Measurements from ENCODE around the gene ANKRD34B.
"Not testable (repeated sequence)": the region's sequence is repeated elsewhere in the genome, so short reads cannot be mapped to it uniquely, and the experiment has no call there.

ANKRD34B gene

DNA sequence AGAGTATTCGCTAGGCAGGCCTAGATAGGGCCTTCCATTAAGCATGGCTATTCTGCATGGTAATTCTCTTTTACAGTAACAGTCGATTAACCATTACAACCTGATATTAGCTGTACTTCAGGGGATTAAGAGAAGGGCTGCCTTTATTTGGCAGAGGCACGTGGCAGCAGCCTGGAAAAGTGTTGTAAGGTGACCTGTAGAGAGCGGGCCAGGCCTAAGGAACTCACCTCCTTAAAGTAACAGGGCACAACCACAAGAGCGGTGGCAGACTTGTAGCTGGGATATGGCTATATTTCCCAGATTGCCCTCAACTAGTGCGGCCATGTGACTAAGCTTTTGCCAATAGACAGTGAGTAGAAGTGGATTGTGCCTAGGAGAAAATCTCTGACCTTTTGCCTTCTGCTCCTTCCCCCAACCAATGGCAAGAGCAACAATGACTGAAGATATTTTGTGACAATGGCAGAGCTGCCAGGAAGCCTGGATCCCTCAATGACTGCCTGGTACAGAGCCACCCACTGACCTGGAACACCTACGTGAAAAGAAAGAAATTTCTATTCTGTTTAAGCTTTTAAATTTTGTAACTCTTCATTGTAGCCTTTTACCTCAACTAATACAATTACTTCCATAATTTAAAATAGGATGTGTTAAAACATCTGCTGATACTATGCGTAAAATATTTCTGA is 18.9 kb upstream of the ANKRD34B start:
- no peak overlapping the region for H3K4me3 Mint-ChIP-seq
- H3K4me1 Mint-ChIP-seq = no peaks in the 10 kb centered on the region
- peaks cover 36% of the 10 kb centered on the region for H3K27me3 Mint-ChIP-seq
- no peaks in the 10 kb centered on the region for H3K36me3 Mint-ChIP-seq
- no peaks in the 10 kb centered on the region for H3K9me3 Mint-ChIP-seq
- no peak overlapping the region for H3K27ac Mint-ChIP-seq
- ATAC-seq = no peak

GRCh38 chr5:80584770-80585169 is 14.7 kb upstream of the ANKRD34B start:
- Mint-ChIP-seq H3K36me3 (no peaks in the 10 kb centered on the region), H3K27ac (no peak overlapping the region), H3K4me1 (no peaks in the 10 kb centered on the region), H3K9me3 (no peaks in the 10 kb centered on the region), H3K27me3 (peaks cover 18% of the 10 kb centered on the region), H3K4me3 (no peak overlapping the region)
- no peak for ATAC-seq

DNA sequence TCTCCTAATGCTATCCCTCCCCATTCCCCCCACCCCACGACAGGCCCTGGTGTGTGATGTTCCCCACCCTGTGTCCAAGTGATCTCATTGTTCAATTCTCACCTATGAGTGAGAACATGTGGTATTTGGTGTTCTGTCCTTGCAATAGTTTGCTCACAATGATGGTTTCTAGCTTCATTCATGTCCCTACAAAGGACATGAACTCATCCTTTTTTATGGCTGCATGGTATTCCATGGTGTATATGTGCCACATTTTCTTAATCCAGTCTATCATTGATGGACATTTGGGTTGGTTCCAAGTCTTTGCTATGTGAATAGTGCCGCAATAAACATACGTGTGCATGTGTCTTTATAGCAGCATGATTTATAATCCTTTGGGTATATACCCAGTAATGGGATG is 10.2 kb upstream of the ANKRD34B start:
- not testable (repeated sequence) for H3K27ac Mint-ChIP-seq, ATAC-seq

DNA sequence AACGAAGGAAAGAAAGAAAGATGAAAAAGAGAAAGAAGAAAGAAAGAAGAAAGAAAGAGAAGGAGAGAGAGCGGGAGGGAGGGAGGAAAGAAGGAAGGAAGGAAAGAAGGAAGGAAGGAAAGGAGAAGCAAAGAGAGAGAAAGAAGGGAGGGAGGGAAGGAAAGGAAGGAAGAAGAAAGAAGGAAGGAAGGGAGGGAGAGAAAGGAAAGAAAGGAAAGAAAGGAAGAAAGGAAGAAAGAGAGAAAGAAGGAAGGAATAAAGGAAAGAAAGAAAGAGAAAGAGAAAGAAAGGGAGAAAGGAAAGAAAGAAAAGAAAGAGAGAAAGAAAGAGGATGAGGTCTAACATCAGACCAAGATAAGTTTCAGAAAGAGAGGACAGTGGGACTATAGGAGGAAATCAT is 9.0 kb upstream of the ANKRD34B start:
- H3K36me3 Mint-ChIP-seq = no peaks in the 10 kb centered on the region
- no peaks in the 10 kb centered on the region for H3K4me1 Mint-ChIP-seq
- H3K27me3 Mint-ChIP-seq = peaks cover 25% of the 10 kb centered on the region
- no peak overlapping the region for H3K4me3 Mint-ChIP-seq
- H3K9me3 Mint-ChIP-seq = peaks cover 4% of the 10 kb centered on the region
- H3K27ac Mint-ChIP-seq = no peak overlapping the region
- ATAC-seq = no peak

More for the DNA sequence above, 10.2 kb upstream of the ANKRD34B start:
- peaks cover 25% of the 10 kb centered on the region for H3K27me3 Mint-ChIP-seq
- H3K36me3 Mint-ChIP-seq, H3K4me3 Mint-ChIP-seq, H3K4me1 Mint-ChIP-seq, H3K9me3 Mint-ChIP-seq: not testable (repeated sequence)

- peaks cover 31% of the 10 kb centered on the region for H3K27me3 Mint-ChIP-seq
Measured at GRCh38 chr5:80577707-80578106, 7.6 kb upstream of the ANKRD34B start.

DNA sequence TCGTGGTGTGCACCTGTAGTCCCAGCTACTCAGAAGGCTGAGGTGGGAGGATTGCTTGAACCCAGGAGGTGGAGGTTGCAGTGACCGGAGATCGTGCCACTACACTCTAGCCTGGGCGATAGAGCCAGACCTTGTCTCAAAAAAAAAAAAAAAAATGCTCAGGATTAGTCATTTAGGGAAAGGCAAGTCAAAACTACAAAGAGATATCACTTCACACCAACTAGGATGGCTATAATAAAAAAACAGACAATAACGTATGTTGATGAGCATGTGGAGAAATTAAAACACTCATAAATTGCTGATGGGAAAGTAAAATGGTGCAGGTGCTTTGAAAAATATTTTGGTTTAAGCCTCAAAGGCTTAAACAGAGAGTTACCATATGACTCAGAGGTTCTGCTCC is 6.3 kb upstream of the ANKRD34B start:
- H3K9me3 Mint-ChIP-seq = peaks cover 7% of the 10 kb centered on the region
- H3K36me3 Mint-ChIP-seq = no peaks in the 10 kb centered on the region
- no peak for ATAC-seq
- H3K4me1 Mint-ChIP-seq = no peaks in the 10 kb centered on the region
- H3K4me3 Mint-ChIP-seq = no peak overlapping the region
- H3K27me3 Mint-ChIP-seq = peaks cover 44% of the 10 kb centered on the region
- no peak overlapping the region for H3K27ac Mint-ChIP-seq

More at GRCh38 chr5:80577707-80578106, 7.6 kb upstream of the ANKRD34B start:
- no peak overlapping the region for H3K27ac Mint-ChIP-seq
- H3K4me3 Mint-ChIP-seq = no peak overlapping the region
- ATAC-seq = no peak
- H3K9me3 Mint-ChIP-seq = peaks cover 5% of the 10 kb centered on the region
- H3K36me3 Mint-ChIP-seq = no peaks in the 10 kb centered on the region
- H3K4me1 Mint-ChIP-seq = no peaks in the 10 kb centered on the region

GRCh38 chr5:80573062-80573461 is 3.0 kb upstream of the ANKRD34B start:
- Mint-ChIP-seq H3K27ac (no peak overlapping the region), H3K4me3 (no peak overlapping the region), H3K27me3 (peaks cover 70% of the 10 kb centered on the region), H3K36me3 (no peaks in the 10 kb centered on the region), H3K4me1 (peaks cover 6% of the 10 kb centered on the region), H3K9me3 (peaks cover 3% of the 10 kb centered on the region)
- no peak for ATAC-seq

GRCh38 chr5:80569086-80569960 is 757 bp downstream of the ANKRD34B start:
- H3K4me3 Mint-ChIP-seq = no peak overlapping the region
- peaks cover 6% of the 10 kb centered on the region for H3K4me1 Mint-ChIP-seq
- no peaks in the 10 kb centered on the region for H3K36me3 Mint-ChIP-seq

GRCh38 chr5:80568251-80568650 is 1.8 kb downstream of the ANKRD34B start:
- H3K27me3 Mint-ChIP-seq = peaks cover 74% of the 10 kb centered on the region

More at GRCh38 chr5:80569086-80569960, 757 bp downstream of the ANKRD34B start:
- Mint-ChIP-seq H3K9me3 (peaks cover 3% of the 10 kb centered on the region), H3K27ac (no peak overlapping the region), H3K27me3 (peaks cover 82% of the 10 kb centered on the region)
- no peak for ATAC-seq

DNA sequence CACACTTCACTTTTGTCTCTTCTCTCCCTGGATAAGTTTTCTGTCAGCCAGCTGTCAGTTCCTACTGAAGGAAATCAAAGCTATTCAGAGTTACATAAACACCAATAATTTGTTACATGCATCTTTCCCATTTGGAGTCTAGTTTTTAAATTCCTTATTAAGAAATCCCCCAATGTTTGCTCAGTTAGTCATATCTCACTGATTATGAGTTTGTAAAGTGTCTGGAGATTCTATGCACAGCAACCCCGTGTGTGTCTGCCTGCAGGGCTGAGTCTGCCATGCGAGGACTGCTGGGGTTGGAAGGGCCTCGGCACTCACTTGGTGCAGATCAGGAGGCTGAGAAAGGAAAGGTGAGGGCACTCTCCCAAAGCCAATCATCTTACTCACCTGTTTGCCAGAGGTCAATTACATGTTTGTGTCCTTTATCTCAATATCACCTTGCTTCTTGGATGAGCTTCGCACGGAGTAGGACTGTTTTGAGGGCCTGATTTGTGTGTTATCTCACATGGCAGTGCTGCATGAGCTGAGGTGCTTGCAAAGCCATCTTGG is 3.3 kb downstream of the ANKRD34B start:
- ATAC-seq = no peak
- H3K9me3 Mint-ChIP-seq = no peaks in the 10 kb centered on the region
- no peaks in the 10 kb centered on the region for H3K36me3 Mint-ChIP-seq
- no peak overlapping the region for H3K4me3 Mint-ChIP-seq
- peaks cover 6% of the 10 kb centered on the region for H3K4me1 Mint-ChIP-seq
- no peak overlapping the region for H3K27ac Mint-ChIP-seq
- H3K27me3 Mint-ChIP-seq = peaks cover 59% of the 10 kb centered on the region

More at GRCh38 chr5:80568251-80568650, 1.8 kb downstream of the ANKRD34B start:
- no peak overlapping the region for H3K4me3 Mint-ChIP-seq
- H3K27ac Mint-ChIP-seq = no peak overlapping the region
- no peaks in the 10 kb centered on the region for H3K36me3 Mint-ChIP-seq
- peaks cover 6% of the 10 kb centered on the region for H3K4me1 Mint-ChIP-seq
- peaks cover 3% of the 10 kb centered on the region for H3K9me3 Mint-ChIP-seq
- no peak for ATAC-seq

GRCh38 chr5:80565330-80565729 is 4.8 kb downstream of the ANKRD34B start:
- H3K27me3 Mint-ChIP-seq = peaks cover 45% of the 10 kb centered on the region
- no peak overlapping the region for H3K4me3 Mint-ChIP-seq
- H3K36me3 Mint-ChIP-seq = no peaks in the 10 kb centered on the region
- no peak for ATAC-seq
- no peaks in the 10 kb centered on the region for H3K9me3 Mint-ChIP-seq
- H3K27ac Mint-ChIP-seq = no peak overlapping the region
- peaks cover 1% of the 10 kb centered on the region for H3K4me1 Mint-ChIP-seq

DNA sequence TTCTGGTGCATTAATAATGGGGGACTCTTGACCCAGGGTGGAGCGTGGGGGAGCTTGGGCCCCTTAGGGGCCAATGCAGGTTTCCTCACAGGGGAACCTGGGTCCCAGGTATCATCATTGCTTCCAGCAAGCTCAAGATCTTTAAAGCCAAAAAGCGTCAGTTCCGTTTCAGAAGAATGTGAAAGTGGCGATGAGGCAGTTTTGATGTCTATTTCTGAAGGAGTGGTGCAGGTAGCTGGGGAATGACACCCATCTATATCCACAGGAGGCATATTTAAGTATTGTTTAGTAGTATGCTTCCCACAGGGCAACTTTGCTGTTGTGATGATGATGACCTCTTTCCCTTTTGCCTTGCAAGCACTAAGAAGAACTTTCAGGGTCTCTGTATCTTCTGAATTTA is 10.8 kb downstream of the ANKRD34B start:
- Mint-ChIP-seq H3K27ac (no peak overlapping the region), H3K36me3 (no peaks in the 10 kb centered on the region), H3K4me3 (no peak overlapping the region), H3K9me3 (no peaks in the 10 kb centered on the region), H3K27me3 (peaks cover 8% of the 10 kb centered on the region), H3K4me1 (no peaks in the 10 kb centered on the region)
- no peak for ATAC-seq

DNA sequence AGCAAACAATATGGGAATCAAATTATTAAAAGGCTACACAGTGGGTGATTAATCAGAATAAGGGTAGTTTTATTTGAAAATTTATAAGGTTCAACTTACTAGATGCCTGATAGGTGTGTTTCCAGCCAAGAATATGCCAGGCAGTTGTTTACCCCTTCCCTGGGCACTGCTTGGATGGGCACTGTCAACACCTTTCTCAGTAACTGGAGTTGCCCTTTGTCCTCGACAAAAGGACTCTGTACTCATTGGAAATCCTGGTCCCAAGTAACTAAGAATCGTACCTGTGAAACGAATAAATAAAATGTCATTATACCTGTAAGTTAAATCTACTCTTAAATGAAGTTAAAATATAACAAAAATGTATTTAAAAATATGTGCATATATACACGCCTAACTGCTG is 15.0 kb downstream of the ANKRD34B start:
- H3K4me1 Mint-ChIP-seq = no peaks in the 10 kb centered on the region
- H3K27me3 Mint-ChIP-seq = peaks cover 36% of the 10 kb centered on the region
- H3K27ac Mint-ChIP-seq = no peak overlapping the region
- ATAC-seq = no peak
- H3K36me3 Mint-ChIP-seq = no peaks in the 10 kb centered on the region
- H3K9me3 Mint-ChIP-seq = no peaks in the 10 kb centered on the region
- no peak overlapping the region for H3K4me3 Mint-ChIP-seq

GRCh38 chr5:80554646-80555045 is 15.4 kb downstream of the ANKRD34B start:
- H3K27me3 Mint-ChIP-seq = peaks cover 40% of the 10 kb centered on the region
- H3K4me1 Mint-ChIP-seq = no peaks in the 10 kb centered on the region
- no peak overlapping the region for H3K27ac Mint-ChIP-seq
- H3K4me3 Mint-ChIP-seq = no peak overlapping the region
- ATAC-seq = no peak
- no peaks in the 10 kb centered on the region for H3K36me3 Mint-ChIP-seq
- no peaks in the 10 kb centered on the region for H3K9me3 Mint-ChIP-seq

DNA sequence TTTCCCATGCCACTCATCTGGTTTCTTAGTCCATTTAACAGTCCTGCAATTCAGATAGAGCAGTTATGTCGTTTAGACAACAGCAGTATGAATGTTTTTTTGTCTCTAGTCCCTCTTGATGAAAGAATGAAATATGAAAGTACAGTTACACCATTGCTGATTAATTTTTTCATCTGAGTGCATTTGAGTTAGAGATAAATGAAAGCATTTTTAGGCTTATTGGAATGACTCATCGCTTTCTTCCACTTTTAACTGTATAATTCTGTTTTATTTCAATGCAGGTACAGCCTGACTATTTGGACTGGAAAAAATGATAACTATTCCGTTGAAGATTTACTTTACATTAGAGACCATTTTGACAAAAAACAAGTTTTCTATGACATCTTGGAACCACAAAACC is 28.7 kb downstream of the ANKRD34B start:
- H3K4me1 Mint-ChIP-seq = peaks cover 11% of the 10 kb centered on the region
- H3K4me3 Mint-ChIP-seq = no peak overlapping the region
- no peak for ATAC-seq
- H3K9me3 Mint-ChIP-seq = peaks cover 7% of the 10 kb centered on the region
- H3K27ac Mint-ChIP-seq = no peak overlapping the region
- no peaks in the 10 kb centered on the region for H3K27me3 Mint-ChIP-seq
- no peaks in the 10 kb centered on the region for H3K36me3 Mint-ChIP-seq
